GM18868 (cell line): ENCODE measurements around the gene PCDH17.

Source experiments
- ATAC-seq: cut with Tn5 transposase; IDR thresholded peaks from one replicate; pipeline ENCODE4 v1.9.1; 2021; ENCODE audit warnings: mild to moderate bottlenecking, moderate library complexity; ENCODE audit not compliant: unreplicated experiment

Gene PCDH17

DNA sequence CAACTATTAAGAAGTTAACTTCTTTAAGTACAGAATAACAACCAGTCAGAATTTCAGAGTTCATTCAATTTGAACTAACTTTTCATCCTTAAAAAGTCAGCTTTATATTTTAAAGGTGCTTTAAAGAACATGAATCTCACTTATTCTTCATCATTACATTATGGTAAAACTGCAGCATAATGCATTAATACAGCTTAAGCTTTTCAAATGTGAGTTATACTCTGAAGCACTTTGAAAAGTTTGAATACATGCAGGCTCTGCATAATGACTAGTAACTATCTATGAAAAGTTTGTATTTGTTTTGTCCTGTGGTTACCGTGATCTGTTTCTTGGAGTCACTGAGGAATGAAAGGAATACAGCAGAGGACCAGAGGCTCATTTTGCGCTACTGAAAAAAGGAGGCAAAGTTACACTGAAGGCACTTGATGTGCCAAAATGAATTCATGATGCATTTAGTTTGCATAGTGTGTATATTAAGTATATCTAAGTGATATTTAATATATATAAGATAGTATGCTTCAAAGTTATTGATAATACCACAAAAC lies 4.1 kb downstream of the PCDH17 start:
- no peak for ATAC-seq

DNA sequence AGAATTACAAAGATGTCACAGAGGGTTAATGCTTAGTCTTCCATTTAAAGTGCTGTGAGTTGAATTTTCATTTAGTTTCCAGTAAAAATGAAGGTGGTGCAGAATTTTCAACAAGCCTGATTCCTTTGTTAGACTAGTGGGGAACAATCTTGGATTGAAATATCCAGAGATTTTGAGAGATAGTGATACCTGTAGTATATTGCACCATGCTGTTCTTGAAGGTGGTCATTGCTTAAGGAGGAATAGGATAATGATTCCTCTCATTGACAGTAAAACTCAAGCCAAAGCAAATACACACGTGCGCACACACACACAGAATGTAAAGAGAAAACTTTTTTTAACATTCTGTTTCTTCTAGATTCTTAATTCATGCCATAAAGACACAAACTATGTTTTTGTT lies 5.3 kb downstream of the PCDH17 start:
- ATAC-seq, result no peak

- ATAC-seq, result no peak
Observed at GRCh38 chr13:57637515-57637914, 6.0 kb downstream of the PCDH17 start.

GRCh38 chr13:57638186-57638890 lies 6.8 kb downstream of the PCDH17 start:
- no peak for ATAC-seq

GRCh38 chr13:57640607-57641006 lies 9.1 kb downstream of the PCDH17 start:
- ATAC-seq, result no peak

DNA sequence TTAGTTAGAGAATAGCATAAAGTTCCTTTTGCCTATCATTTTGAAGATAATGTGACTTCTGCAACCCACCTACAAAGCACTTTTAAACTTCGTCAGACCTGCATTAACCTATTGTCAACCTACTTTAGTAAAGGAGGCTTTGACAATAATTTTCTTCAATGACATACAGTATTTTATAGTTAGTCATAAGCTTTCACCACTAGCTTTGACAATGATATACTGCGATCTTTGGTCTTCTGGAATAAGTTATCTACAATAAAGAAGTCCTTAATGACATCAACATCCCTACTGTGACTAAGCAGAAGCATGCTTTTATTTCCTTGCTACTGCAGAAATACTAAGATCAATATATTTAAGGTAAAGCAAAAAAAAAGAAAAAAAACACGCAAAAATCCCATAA lies 9.5 kb downstream of the PCDH17 start:
- no peak for ATAC-seq

- ATAC-seq, result no peak
Observed at GRCh38 chr13:57644106-57644505, 12.6 kb downstream of the PCDH17 start.

DNA sequence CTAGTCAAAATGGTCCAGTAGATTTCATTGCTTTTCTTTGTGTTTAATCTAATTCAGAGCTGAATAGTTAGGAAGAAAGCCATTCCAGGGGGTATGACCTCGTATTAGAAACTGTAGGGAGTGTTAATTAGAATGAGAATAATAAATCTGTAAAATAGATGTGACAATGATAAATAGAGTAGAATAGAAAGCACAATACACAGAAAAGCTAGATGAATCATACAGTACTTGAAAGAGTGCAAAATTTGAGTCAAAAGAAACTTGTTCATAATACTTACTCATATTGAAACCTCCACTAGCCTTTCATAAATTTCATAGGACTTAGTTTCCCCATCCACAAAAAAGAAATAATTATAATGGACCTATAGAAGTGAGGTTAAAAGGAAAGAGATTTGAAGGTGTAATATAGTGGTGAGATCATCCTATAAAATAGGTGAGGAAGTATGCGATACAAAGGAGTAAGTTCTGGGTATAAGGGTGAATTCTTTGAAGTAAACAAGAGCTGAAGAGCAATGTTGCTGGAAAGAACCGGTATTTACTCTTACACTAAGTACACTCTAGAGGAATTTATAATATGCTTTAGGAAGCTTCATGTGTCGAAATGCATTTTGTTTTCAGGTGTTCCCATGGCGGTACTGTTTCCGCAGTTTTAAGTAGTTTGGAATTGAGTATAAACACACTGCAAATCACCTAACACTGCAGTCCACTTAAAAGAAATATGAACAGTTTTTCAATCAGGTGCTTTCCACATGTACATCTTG lies 21.9 kb downstream of the PCDH17 start:
- no peak for ATAC-seq

DNA sequence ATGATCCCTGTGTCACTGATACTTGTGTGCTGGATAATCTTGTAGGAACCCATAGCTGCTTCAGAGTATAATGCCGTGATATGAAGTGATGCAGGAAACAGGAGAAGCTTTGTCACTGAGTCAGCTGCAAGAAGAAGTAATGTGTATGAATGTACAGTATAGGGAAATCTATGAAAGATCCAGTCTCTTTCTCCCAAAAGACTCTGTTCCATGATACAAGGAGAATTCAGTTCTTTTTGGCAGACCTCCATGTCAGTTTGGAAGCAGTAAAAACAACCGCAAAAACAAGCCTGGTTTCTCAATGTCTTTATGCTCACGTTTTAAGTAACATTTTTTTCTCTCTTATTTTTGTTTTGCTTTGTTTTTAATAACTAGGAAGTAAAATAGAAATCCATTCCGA lies 33.9 kb downstream of the PCDH17 start:
- no peak for ATAC-seq

DNA sequence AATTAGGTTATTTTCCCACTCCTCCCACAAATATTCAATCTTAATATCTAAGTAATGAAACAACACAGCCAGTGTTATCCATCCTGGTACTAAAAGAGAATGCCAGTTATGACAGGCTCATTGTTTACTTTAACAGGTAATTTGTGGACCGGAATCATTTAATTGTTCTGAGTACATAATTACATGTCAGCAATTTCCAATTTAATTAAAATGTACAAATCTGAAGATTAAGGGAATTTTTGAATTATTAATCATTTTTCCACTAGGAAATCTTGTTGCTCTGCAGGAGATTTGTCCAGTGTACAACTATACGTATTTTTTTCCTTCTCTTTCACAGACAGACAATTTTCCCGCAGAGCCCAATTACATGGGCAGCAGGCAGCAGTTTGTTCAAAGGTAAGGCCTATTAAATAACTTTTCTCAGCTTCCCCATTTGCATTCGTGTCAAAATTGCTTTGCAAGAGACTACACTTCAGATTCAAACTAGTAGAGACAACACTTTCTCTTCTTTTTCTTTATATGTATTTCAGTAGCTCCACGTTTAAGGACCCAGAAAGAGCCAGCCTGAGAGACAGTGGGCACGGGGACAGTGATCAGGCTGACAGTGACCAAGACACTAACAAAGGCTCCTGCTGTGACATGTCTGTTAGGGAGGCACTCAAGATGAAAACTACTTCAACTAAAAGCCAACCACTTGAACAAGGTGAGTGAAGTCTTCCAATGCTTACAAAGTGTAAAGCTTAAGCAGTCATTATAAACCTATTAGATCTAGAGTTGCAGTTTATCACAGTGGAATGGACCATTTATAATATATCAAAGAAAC lies 34.8 kb downstream of the PCDH17 start:
- no peak for ATAC-seq

- no peak for ATAC-seq
Observed at GRCh38 chr13:57672168-57672567, 40.6 kb downstream of the PCDH17 start.

DNA sequence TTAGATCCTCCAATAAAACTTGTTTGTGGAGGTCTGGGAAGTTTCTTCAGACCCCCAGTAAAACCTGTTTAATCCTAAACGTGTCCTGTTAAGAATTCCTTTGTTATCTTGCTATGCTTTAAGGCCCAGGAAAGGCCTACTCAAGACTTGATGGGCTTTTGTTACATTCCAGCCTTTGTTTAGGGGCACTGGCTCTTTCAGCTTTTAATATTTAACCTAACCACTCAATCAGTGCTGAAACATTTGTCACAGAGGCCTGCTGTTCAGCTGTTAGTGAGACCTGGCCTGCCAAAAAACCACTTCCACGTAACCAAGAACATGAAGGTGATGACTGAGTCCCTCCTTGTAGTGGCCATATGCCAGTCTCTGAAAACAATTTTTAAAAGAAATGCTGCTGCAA lies 41.7 kb downstream of the PCDH17 start:
- no peak for ATAC-seq

DNA sequence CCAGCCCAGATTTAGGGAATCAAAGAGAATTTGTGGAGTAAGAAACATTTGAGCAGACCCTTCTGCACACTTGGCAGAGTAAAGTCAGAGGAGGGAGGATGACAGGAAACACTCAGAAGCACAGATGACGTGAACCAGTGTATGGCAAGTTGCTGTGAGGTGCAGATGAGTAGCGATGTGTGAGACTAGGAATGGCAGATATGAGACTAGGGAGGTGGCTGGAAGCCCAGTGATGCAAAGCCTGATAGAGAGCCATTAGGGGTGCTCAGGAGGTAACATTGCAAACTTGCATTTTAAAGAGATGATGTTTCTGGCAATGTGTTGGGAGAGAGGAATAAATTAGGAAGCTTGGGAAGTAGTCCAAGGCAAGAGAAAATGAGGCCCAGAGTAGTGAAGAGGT lies 44.0 kb downstream of the PCDH17 start:
- ATAC-seq, result no peak

DNA sequence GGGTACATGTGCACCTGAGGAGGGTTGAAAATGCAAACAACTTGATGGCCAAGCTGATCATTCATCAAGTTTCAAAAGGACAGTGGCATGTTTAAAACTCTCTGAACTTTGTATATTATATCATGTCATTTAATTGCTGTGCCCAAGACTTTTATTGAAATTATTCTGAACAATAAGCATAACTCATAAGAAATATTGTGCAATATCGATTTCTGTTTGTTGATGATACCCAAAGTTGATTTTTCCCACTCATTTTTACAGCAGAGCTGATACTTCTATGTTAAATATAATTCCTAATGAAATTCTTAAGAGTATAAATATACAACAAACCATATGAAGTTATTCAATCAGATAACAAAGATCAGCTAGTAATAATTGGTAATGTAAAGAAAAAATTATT lies 49.1 kb downstream of the PCDH17 start:
- ATAC-seq, result no peak

DNA sequence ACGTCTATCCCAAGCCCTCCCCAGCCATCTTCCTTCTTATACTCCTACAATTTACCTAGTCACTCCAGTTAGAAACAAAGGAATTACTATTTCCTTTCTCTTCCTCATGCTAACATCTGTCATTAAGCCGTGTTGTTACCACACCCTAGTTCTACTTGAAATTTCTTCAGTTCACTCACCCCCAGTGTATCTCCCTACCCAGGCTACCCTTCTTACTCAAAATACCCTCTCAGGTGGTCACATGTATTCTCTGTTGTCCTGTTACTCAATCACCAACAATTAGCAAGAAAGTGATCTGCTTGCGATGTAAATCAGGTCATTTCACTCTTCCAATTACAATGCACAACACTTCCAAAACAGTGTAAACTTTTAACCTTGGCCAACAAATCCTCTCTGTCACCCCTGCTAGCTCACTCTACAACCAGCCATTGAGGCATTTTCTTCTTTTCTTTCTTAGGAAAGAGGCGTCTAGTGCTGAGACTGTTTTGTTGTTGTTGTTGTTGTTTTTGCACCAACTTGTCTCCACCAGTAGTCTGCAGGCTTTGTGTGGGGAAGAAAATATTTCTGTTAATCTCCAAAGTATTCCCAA lies 50.7 kb downstream of the PCDH17 start:
- ATAC-seq, result no peak

DNA sequence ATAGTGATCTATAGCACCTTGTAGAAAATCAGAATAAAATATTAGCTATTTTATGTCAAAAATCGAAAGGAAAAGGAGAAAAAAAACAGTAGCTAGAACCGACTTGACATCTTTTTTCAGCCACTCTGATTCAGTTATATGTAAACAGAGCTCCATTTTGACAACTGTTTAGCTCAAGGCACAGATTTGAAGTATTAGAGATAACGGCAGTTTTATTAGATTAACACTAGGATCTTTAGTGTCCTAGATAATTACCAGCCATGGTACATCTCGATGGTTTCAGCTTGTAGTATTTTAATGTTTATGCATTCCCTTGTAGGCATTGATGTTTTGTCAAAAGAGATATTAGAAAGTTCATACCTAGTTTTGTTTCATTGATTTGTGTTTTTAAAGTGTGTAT lies 67.3 kb downstream of the PCDH17 start:
- ATAC-seq, result no peak

DNA sequence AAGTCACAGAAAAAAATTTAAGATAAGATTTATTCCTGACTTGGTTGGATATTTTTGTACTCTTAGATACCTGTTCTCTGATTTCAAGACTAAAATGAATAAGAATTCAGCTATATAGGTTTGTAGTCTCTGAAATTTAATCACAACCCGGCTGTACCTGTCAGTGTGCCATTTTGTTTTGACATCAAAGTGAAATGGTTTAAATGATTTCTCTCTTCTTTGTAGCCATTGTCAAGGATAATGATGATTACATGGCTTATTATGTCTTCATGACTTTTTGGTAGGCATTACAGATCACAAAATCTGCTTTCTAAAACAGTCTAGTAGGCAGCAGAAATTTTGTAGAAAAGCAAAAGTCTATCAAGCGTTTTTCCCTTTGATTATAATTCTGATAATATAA lies 72.5 kb downstream of the PCDH17 start:
- ATAC-seq, result no peak

DNA sequence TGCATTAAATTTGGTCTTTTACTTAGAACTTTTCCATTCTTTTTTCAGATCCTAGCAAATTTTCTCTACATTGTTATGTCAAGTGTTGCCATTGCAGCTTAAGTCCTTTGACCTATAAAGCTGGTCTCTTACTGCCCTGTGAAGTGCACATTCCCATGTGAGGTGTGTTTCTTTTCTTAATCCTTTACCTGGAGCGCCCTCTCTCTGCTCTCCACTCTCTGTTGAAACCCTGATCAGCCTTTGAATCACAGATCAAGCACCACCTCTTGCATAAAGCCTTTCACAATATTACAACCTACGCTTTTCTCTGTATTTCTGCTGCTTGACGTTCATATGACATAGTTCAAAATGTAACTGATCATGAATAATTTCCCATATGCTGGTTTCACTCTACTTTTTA lies 84.8 kb downstream of the PCDH17 start:
- no peak for ATAC-seq

DNA sequence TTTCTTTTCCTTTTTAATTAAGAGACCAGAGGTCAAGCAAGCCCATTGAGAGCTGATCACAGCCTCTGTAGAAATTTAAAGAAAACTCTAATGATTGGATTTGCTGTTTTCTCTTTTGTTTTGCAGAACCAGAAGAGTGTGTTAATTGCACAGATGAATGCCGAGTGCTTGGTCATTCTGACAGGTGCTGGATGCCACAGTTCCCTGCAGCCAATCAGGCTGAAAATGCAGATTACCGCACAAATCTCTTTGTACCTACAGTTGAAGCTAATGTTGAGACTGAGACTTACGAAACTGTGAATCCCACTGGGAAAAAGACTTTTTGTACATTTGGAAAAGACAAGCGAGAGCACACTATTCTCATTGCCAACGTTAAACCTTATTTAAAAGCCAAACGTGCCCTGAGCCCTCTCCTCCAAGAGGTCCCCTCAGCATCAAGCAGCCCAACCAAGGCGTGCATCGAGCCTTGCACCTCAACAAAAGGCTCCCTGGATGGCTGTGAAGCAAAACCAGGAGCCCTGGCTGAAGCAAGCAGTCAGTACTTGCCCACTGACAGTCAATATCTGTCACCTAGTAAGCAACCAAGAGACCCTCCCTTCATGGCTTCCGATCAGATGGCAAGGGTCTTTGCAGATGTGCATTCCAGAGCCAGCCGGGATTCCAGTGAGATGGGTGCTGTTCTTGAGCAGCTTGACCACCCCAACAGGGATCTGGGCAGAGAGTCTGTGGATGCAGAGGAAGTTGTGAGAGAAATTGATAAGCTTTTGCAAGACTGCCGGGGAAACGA lies 93.1 kb downstream of the PCDH17 start:
- ATAC-seq, result no peak

DNA sequence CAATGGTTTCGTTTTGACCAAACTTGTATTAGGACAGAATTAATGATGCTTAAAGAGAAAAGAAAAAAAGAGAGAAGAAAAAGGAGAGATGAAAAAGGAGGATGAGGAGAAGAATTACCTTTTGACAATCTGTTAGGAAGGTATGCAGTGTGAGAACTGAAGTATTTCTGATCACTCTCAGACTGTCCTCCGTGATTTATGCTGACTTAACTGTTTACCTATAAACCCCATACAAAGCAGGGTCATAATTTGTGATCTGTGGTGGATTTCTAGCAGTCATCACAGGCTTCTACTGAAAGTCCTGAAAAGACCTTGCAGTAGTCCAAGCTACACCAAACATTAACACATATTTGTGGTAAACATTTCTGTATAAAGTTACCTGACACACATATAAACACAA lies 93.9 kb downstream of the PCDH17 start:
- ATAC-seq, result no peak
